ENCODE results near the gene CMTM4.

DNA sequence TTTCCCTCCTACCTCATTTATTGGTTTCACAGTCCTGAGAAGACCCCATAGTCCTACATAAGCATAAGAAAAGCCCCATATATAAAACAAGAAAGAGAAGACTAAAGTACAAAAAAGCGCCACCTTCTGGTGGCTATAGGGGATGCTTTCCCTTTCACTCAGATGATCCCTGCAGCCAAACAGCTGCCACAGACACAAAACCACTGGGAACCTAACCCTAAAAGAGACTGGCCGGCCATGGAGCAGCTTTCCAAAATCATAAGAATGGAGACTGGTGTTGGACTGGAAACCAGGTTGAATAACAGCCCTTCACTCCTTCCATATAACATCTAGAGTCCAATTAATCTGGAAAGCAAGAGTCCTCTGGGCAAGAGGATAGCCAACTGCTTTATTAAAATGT is 43.5 kb upstream of the CMTM4 start:
- TF ChIP-seq, protein P1, sequence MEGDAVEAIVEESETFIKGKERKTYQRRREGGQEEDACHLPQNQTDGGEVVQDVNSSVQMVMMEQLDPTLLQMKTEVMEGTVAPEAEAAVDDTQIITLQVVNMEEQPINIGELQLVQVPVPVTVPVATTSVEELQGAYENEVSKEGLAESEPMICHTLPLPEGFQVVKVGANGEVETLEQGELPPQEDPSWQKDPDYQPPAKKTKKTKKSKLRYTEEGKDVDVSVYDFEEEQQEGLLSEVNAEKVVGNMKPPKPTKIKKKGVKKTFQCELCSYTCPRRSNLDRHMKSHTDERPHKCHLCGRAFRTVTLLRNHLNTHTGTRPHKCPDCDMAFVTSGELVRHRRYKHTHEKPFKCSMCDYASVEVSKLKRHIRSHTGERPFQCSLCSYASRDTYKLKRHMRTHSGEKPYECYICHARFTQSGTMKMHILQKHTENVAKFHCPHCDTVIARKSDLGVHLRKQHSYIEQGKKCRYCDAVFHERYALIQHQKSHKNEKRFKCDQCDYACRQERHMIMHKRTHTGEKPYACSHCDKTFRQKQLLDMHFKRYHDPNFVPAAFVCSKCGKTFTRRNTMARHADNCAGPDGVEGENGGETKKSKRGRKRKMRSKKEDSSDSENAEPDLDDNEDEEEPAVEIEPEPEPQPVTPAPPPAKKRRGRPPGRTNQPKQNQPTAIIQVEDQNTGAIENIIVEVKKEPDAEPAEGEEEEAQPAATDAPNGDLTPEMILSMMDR (IDR thresholded peaks at IDR 0.05 in 2 of 3, conservative IDR thresholded peaks at IDR 0.05 in 1 of 3; ENCODE audit: borderline replicate concordance in 1 of 3, insufficient read depth in 1 of 3, low read depth in 2 of 3, low read length in 2 of 3): peak; percentile 47 to 84 (median 73); a peak in 5 of 6 replicates
- TF ChIP-seq EZH2 (IDR thresholded peaks at IDR 0.05): no peak
- TF ChIP-seq, protein P2, sequence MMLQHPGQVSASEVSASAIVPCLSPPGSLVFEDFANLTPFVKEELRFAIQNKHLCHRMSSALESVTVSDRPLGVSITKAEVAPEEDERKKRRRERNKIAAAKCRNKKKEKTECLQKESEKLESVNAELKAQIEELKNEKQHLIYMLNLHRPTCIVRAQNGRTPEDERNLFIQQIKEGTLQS (IDR thresholded peaks at IDR 0.05): no peak
- TF ChIP-seq SRF (IDR thresholded peaks at IDR 0.05; ENCODE audit: low read depth): no peak
- no peak for TF ChIP-seq JUND (IDR thresholded peaks at IDR 0.05)
- no peak for TF ChIP-seq POLR2AphosphoS5 (IDR thresholded peaks at IDR 0.05; ENCODE audit: low read depth, low read length)
- no peak for TF ChIP-seq POLR2A (IDR thresholded peaks at IDR 0.05; ENCODE audit: borderline replicate concordance, extremely low read depth, insufficient read depth, insufficient read length)
- no peak for TF ChIP-seq EZH2phosphoT487 (IDR thresholded peaks at IDR 0.05; ENCODE audit: borderline replicate concordance)
- TF ChIP-seq SIN3A (IDR thresholded peaks at IDR 0.05; ENCODE audit: low read depth): no peak
- TF ChIP-seq YY1 (IDR thresholded peaks at IDR 0.05; ENCODE audit: extremely low read depth, insufficient replicate concordance, low read depth, low read length): no peak
- TF ChIP-seq ZFX (IDR thresholded peaks at IDR 0.05): no peak
- TF ChIP-seq, protein P3, sequence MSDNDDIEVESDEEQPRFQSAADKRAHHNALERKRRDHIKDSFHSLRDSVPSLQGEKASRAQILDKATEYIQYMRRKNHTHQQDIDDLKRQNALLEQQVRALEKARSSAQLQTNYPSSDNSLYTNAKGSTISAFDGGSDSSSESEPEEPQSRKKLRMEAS (IDR thresholded peaks at IDR 0.05): no peak
- no peak for TF ChIP-seq ZNF274 (IDR thresholded peaks at IDR 0.05; ENCODE audit: low read depth, low read length)

Measured in HCT116 (cell line).